GM10248 (cell line): ENCODE results near the gene EPX.
"Not testable (repeated sequence)": the region's sequence is repeated elsewhere in the genome, so short reads cannot be mapped to it uniquely, and the experiment has no call there.

ENCODE experiments used
- CTCF ChIA-PET: fragments of 300-600 bp; sonication (Branson Sonifier 250); formaldehyde crosslinking; extraction: SDS; loops from one replicate; lab custom pipeline; 2021; ENCODE audit warnings: antibody characterized with exemption; lab: Yijun Ruan, JAX
- POLR2A ChIA-PET: fragments of 350-650 bp; sonication (Branson Sonifier 250); formaldehyde crosslinking; extraction: SDS; loops from one replicate; lab custom pipeline; 2020; ENCODE audit warnings: antibody characterized with exemption; lab: Yijun Ruan, JAX
- DNase-seq: peaks from one replicate; pipeline ENCODE4 v3.0.0; 2012; ENCODE audit errors: extremely low spot score
- TF ChIP-seq, protein P1 (sequence below): IDR thresholded peaks from 2 replicates; pipeline ENCODE4 v1.5.1; 2012; ENCODE audit warnings: mild to moderate bottlenecking, low read depth; ENCODE audit errors: extremely low read depth, missing control alignments, control extremely low read depth

Gene EPX, protein sequence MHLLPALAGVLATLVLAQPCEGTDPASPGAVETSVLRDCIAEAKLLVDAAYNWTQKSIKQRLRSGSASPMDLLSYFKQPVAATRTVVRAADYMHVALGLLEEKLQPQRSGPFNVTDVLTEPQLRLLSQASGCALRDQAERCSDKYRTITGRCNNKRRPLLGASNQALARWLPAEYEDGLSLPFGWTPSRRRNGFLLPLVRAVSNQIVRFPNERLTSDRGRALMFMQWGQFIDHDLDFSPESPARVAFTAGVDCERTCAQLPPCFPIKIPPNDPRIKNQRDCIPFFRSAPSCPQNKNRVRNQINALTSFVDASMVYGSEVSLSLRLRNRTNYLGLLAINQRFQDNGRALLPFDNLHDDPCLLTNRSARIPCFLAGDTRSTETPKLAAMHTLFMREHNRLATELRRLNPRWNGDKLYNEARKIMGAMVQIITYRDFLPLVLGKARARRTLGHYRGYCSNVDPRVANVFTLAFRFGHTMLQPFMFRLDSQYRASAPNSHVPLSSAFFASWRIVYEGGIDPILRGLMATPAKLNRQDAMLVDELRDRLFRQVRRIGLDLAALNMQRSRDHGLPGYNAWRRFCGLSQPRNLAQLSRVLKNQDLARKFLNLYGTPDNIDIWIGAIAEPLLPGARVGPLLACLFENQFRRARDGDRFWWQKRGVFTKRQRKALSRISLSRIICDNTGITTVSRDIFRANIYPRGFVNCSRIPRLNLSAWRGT

DNA sequence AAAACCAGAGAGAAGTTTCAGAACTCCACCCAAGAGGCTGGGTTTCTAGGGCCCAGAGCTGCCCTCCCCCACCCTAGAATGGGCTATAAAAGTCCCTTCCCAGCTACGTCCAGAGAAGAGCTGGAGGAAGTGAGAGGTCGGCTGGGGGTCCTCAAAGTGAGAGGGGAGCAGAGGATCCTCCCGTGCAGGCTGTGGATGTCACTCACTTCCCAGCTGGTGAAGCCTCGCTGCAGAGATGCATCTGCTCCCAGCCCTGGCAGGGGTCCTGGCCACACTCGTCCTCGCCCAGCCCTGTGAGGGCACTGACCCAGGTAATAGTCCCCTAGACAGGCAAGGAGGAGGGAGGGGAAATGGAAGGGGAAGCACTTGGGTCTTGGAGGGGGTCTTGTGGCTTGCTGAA lies at the start of gene EPX:
Gene EPX, plus strand, starts transcription at position 115 of the 400 bp plus-strand sequence. Its CDS starts 121 bp downstream, at position 236.
- ChIA-PET POLR2A (no interaction called here), CTCF (interaction anchor here (1.7 to 4.3 kb wide), 2 partner anchors 8 to 12 kb away, joined by 4 to 38 read pairs; no protein-coding TSS in a partner anchor)
- TF ChIP-seq, protein P1, sequence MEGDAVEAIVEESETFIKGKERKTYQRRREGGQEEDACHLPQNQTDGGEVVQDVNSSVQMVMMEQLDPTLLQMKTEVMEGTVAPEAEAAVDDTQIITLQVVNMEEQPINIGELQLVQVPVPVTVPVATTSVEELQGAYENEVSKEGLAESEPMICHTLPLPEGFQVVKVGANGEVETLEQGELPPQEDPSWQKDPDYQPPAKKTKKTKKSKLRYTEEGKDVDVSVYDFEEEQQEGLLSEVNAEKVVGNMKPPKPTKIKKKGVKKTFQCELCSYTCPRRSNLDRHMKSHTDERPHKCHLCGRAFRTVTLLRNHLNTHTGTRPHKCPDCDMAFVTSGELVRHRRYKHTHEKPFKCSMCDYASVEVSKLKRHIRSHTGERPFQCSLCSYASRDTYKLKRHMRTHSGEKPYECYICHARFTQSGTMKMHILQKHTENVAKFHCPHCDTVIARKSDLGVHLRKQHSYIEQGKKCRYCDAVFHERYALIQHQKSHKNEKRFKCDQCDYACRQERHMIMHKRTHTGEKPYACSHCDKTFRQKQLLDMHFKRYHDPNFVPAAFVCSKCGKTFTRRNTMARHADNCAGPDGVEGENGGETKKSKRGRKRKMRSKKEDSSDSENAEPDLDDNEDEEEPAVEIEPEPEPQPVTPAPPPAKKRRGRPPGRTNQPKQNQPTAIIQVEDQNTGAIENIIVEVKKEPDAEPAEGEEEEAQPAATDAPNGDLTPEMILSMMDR: no peak
- no peak for DNase-seq

DNA sequence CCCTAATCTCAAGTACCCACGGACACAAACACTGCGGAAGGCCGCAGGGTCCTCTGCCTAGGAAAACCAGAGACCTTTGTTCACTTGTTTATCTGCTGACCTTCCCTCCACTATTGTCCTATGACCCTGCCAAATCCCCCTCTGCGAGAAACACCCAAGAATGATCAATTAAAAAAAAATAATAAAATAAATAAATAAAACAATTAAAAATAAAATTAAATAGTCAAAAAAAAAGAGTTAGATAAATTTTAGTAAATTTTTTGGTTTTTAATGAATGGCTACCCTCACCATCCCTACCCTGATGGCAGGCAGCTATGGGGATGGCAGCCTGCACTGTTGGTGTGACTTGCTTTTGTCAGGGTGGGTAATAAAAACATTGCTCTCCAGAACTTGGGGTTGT lies 49.2 kb upstream of the EPX start:
- POLR2A ChIA-PET, DNase-seq, CTCF ChIA-PET: not testable (repeated sequence)

DNA sequence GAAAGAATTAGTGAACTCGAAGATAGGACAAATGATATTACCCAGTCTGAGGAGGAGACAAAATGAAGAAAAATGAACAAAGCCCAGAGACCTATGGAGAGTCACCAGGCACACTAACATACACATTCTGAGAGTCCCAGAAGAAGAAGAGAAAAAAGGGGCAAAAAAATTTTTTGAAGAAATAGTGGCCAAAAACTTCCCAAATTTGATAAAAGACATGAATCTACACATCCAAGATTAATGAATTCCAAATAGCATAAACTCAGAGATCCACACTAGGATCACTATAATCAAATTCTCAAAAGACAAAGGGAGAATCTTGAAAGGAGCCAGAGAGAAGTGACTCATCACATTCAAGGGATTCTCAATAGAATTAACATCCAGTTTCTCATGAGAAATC lies 47.7 kb upstream of the EPX start:
- TF ChIP-seq, protein P1: no peak
- ChIA-PET CTCF (no interaction called here), POLR2A (no interaction called here)
- no peak for DNase-seq

DNA sequence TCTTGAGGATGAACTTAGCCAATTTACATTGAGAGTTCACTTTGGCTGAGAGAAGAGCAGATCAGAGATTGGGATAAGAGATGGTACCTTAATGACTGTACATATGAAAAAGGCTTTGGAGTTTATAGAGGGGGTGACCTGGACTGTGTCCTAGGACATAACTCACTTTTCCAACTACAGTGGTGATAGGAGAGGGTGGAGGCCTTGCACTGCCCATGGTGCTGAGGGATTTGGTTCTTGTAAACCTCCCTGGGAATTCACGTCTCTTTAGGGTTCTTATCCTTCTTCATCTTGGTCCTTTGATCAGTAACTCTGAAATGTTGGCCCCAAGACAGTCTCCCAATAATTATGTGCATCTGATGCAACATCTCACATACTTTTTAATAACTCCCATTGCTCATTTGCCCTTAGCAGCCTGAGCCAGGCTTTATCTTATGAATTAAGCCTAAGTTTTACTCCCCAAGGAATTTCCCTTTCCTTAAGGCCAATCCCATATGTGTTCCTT lies 44.5 kb upstream of the EPX start, which contains the start of gene OR4D1:
Gene OR4D1, plus strand, starts transcription at position 455 of the 505 bp plus-strand sequence. CDS start 6,770 bp downstream, outside the sequence.
- ChIA-PET POLR2A (no interaction called here), CTCF (no interaction called here)
- TF ChIP-seq, protein P1: no peak
- no peak for DNase-seq

DNA sequence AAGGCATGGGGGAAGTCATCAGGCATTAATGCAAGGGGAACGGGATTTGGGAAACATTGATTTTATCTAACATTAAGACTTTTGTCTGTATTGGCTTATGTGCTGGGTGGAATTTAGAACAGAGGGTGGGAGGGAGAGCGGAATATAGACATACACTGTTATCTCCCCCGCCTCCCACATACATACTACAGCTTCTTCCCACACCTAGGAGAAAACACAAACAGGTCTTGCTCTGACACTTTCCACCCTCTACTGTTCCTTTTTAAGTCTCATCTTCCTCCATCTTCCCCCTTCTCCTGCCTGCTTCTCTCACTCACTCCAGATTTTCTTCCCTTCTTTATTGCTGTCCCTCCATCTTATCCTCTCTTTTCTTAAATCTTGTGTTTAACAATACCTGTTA lies 43.9 kb upstream of the EPX start:
- POLR2A ChIA-PET: no interaction called here
- TF ChIP-seq, protein P1: no peak
- DNase-seq: no peak
- CTCF ChIA-PET: no interaction called here

DNA sequence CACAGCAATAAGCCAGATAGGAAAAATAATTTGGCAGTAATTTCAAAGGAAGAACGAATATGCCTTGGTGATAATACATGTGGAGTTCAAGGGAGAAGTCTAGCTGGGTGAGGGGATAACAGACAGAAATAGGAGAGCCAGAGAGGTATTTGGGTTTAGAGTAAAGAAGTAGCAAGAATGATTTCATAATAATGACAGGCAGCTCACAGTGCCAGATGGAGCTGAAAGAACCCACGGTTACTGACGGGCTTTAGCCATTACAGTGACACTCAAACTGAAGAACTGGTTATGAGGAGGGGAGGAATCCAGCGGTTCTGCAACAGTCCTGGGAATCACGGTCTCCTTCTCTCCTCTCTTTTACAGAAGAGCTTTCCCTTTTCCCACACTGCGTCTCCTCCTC lies 42.1 kb upstream of the EPX start:
- TF ChIP-seq, protein P1: no peak
- ChIA-PET CTCF (no interaction called here), POLR2A (no interaction called here)
- no peak for DNase-seq
